GM19372 (cell line): ENCODE results near the gene OR52H1.
A peak's percentile ranks its signal among the peaks of the same experiment; 100 is the strongest.
"Not testable (repeated sequence)": the region's sequence is repeated elsewhere in the genome, so short reads cannot be mapped to it uniquely, and the experiment has no call there.

Experiments
- ATAC-seq: cut with Tn5 transposase; IDR thresholded peaks from one replicate; pipeline ENCODE4 v1.9.1; 2021; ENCODE audit warnings: mild to moderate bottlenecking, low read depth, moderate library complexity; ENCODE audit not compliant: unreplicated experiment

The OR52H1 gene

DNA sequence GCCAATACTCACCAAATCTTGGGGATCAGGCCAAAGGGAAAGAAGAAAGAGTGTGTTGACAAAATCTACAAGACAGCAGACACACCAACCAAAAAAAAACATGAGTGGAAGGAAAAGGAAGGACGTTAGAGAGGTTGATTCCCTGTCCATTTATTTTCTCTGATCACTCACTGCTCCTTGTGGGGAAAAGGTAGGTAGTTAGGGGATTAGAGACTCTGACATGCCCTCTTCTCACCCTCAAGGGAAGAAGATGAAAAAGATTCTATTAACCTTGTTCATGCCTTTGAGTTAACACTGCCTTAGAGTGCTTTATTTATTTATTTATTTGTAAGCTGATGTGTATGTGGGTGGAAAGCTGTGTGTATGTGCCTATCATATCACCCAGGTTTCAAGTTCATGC is at the start of gene OR52H1:
Gene OR52H1 (minus strand): TSS at position 101 of the 400 bp plus-strand sequence. CDS start 3,035 bp downstream, outside the sequence.
- no peak for ATAC-seq

DNA sequence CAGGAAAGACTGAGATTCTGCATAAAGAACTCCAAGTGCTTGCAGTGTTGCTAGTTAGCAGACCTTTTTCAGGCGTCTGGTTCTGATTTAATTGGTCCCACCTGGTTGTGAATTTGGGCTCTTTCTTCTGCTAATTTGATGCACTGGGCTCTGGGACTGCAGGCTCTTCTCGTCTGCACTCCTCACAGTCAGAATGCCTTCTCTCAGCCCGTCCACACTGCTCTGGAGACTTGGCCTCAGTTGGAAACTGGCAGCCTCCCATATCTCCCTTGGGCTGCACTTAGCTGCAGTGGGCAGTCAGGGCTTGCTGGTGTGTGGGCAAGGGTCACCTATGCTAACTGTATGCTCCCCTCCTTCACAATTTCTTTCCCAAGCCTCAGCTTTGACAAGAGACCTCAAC is 49.6 kb upstream of the OR52H1 start:
- ATAC-seq, result no peak

DNA sequence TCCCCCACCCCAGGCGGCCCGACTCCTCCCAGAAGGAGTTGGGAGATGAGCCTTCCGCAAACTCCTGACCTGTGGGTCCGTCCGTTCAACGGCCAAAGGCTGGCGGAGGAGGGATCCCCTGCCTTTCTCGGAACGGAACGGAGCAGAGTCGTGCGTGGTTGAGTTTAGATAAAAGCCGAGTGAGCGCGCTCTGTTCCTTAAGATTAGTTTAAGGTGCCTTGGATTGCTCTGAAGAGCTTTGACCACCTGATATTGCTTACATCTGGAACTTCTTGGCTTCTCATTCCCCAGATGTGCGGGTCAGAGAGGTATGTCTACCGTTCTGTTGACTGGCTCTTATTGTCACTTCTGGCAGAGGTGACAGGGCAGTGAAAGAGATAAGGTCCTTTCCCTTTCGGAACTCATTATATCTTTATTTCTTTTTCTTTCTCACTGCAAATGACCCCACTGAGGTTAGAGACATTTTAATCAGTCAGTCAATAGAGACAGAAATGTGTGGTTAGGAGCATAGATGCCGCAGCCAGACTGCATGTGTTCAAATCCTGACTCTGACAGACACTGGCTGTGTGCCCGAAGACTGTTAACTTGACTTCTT is 48.4 kb upstream of the OR52H1 start, which contains the start of gene TRIM6:
Gene TRIM6 (plus strand): TSS at position 31 of the 595 bp plus-strand sequence. CDS start 261 bp downstream, at position 292.
- no peak for ATAC-seq

GRCh38 chr11:5593146-5593545 is 44.8 kb upstream of the OR52H1 start:
- ATAC-seq, result no peak

GRCh38 chr11:5592615-5593014 is 44.3 kb upstream of the OR52H1 start:
- no peak for ATAC-seq

- ATAC-seq, result no peak
These were observed 43.3 kb upstream of the OR52H1 start for GRCh38 chr11:5591613-5592012.

GRCh38 chr11:5589906-5590305 is 41.6 kb upstream of the OR52H1 start:
- not testable (repeated sequence) for ATAC-seq

GRCh38 chr11:5584458-5584857 is 36.1 kb upstream of the OR52H1 start:
- ATAC-seq, result not testable (repeated sequence)

- ATAC-seq, result no peak
These were observed 32.7 kb upstream of the OR52H1 start for GRCh38 chr11:5581014-5581413.

GRCh38 chr11:5580577-5580976 is 32.2 kb upstream of the OR52H1 start, which contains the start of gene OR52B6:
TSS of gene OR52B6 (plus strand) at chr11:5580877. CDS start at chr11:5580877, 0 bp downstream.
- no peak for ATAC-seq

GRCh38 chr11:5577101-5577500 is 28.8 kb upstream of the OR52H1 start:
- no peak for ATAC-seq

GRCh38 chr11:5575152-5575551 is 26.8 kb upstream of the OR52H1 start:
- ATAC-seq, result no peak

GRCh38 chr11:5574654-5575053 is 26.3 kb upstream of the OR52H1 start:
- no peak for ATAC-seq

- no peak for ATAC-seq
These were observed 16.1 kb upstream of the OR52H1 start for GRCh38 chr11:5564259-5565019.

GRCh38 chr11:5557751-5558150 is 9.4 kb upstream of the OR52H1 start:
- no peak for ATAC-seq

DNA sequence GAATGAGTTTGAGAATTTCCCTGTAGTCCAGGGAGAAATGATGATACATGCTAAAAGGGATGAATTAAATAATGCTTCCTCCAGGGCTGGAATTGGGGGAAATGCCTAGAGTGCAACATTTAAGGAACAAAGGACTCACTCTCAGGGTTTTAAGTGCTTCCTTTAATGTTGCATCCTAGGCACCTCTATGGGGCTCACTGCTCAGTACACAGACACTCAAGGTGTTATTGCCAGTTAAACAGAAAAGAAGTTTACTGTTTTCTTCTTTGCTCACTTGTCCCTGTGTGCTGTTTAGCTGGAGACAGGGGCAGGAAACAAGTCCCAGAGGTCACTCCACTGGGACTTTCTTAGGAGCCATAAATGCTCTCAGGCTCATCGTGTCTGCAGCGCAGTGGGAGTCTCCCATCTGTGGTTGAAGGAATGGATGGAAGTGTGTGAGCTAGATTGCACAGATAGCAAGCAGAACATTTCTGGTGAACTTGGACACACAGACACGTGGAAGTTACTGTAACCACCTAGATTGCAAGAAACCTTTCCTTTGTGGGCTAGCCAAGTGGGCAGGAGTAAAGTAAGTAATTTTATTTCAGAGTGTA is 8.4 kb upstream of the OR52H1 start:
- no peak for ATAC-seq

DNA sequence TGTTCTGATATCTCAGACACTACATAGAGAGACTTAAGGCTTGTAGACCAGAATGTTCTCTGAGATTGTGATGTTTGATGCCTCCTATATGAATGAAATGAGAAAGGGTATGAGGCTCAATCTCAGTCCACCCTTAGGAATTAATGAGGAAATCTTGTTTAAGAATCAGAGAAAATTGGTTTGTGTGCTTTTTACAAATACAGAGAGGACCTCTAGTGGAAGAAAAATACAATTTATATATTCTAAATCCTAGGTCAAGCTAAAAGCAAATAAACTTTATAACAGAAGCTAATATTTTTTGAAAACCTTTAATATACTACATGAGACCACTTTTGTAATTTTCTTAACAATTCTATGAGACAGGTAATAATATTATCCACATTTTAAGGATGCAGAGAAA is 5.0 kb upstream of the OR52H1 start:
- ATAC-seq, result no peak

- ATAC-seq, result no peak
These were observed 2.2 kb upstream of the OR52H1 start for GRCh38 chr11:5550440-5551095.

DNA sequence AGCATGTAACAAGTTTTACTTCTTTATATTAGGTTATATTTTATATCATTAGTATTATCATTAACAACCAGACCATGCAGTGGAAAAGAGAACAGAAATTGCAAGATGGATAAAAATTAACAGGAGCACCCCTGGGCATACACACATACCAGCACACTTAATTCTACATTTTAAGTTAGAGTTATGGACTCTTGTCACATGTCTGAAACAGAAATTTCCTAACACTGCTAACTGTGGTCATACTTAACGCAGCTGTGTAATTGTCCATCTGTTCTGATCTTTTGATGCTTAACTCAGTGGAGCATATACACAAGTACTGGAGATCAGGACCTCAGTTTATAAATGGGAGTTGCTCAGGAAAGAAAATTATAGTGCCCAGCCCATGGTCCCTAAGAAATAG is 358 bp downstream of the OR52H1 start:
- ATAC-seq, result peak; percentile 73

DNA sequence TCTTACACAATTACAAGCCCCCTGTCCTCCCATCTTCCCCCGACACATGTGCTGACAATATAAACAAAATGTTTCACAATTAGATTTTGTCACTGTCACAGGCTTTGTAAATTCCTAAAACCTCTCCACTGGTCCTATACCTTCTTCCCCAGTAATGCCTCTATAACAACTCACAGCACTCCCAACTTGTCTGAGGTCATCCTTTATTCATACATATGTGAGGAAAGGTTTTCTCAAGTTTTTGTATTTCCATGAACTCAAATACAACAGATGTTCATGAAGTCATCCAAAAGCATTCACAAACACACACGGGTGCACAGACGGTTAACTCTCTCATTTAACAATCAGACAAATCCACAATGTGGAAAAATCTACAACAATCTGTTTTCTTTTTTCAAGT is 1.9 kb downstream of the OR52H1 start:
- no peak for ATAC-seq

DNA sequence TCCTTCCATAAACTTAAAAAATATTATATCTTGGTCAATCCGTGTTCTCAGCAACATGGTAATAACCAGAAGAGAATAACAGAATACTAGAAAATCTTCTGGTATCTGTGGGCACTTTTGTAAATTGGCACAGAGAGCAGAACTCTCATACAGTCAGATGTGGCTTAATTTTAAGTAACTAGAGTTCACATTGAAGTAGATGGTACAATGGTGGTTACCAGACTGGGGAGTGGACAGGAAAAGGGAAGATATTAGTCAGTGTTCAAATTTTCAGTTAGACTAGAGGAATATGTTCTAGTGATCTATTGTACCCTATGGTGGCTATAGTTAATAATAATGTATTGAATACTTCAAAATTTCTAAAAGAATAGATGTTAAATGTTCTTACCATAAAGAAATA is 6.9 kb downstream of the OR52H1 start:
- ATAC-seq, result no peak
